ENCODE results near the gene EPG5.
"Not testable (repeated sequence)": the region's sequence is repeated elsewhere in the genome, so short reads cannot be mapped to it uniquely, and the experiment has no call there.

EPG5 gene

GRCh38 chr18:45871431-45872084 lies 95.6 kb downstream of the EPG5 start:
- DNase-seq (ENCODE audit: low read depth in 2 of 2, low spot score in 1 of 2) = no peak

DNA sequence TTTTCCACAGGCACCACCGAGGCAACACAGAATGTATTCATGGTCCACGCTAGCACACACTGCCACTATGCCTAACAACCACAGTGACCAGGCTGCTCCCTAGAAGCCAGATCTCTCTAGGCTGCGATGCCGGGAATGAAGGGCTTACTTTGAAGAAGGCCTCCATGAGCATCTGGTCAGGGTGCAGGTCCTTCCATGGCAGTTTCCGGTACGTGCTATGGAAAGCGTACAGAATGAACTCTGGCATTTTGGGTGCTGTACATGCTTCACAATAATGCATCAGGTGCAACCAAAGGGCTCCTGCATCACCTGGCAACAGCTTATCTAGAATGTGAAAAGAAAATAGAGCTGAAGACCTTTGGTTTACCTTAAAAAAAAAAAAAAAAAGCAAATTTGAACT lies 96.7 kb downstream of the EPG5 start:
- no peak for DNase-seq (ENCODE audit: low read depth in 2 of 2, low spot score in 1 of 2)

GRCh38 chr18:45865466-45865865 lies 101.7 kb downstream of the EPG5 start:
- no peak for DNase-seq (ENCODE audit: low read depth in 2 of 2, low spot score in 1 of 2)

- DNase-seq (ENCODE audit: low read depth in 2 of 2, low spot score in 1 of 2) = no peak
These were observed 103.0 kb downstream of the EPG5 start for GRCh38 chr18:45864081-45864480.

DNA sequence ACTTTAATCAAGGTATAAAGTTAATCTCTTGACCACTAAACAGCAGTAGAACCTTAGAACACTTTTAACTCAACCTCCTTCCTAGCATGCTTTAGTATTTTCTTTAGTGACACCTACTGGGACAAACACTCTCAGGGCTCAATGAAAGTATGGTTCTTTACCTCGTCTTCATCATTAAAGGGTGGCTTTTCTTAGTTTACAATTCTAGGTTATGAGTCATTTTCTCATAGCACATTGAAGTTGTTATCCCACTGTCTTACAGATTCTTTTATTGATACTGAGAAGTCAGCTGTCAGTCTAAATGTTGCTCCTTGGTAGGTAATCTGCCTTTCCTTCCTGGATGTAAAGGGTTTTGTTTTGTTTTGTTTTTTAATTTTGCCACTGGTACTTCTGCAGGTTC lies 103.7 kb downstream of the EPG5 start:
- DNase-seq (ENCODE audit: low read depth in 2 of 2, low spot score in 1 of 2) = no peak

DNA sequence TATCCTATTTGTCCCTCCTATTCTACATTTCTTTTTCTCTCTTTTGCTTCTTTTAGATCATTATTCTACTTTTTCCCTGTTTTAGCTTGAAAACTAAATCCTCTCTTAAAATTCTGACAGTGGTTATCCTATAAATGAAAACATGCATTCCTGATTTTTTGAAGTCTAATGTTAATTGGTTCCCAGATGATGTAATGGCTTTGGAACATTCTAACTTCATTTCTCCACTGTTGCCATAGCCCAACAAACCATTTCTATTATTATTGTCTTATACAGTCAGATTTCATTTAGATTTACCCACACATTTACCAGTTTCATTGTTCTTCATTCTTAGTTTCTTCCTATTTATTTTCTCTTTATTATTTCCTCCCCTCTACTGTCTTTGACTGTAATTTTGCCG lies 105.2 kb downstream of the EPG5 start:
- no peak for DNase-seq (ENCODE audit: low read depth in 2 of 2, low spot score in 1 of 2)

DNA sequence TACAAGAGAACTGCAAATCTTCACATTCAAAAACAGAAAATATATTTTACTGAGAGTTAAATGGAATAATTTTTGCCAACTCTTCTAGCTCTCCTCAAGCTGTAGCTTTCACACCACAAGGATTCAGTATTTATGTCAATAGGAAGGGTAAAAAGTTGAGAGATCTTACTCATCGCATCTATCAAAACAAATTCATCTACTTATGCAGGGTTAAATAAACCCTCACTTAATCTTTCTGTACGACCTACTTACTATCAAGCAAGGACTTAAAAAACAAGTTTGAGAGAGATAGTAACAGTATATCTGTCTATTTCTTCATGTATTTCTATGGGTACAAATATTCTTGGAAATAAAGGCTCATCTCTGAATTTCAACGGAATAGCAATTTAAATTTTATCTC lies 106.2 kb downstream of the EPG5 start:
- DNase-seq (ENCODE audit: low read depth in 2 of 2, low spot score in 1 of 2) = no peak

- no peak for DNase-seq (ENCODE audit: low read depth in 2 of 2, low spot score in 1 of 2)
These were observed 106.6 kb downstream of the EPG5 start for GRCh38 chr18:45860492-45860891.

- DNase-seq (ENCODE audit: low read depth in 2 of 2, low spot score in 1 of 2) = no peak
These were observed 107.8 kb downstream of the EPG5 start for GRCh38 chr18:45859334-45859733.

DNA sequence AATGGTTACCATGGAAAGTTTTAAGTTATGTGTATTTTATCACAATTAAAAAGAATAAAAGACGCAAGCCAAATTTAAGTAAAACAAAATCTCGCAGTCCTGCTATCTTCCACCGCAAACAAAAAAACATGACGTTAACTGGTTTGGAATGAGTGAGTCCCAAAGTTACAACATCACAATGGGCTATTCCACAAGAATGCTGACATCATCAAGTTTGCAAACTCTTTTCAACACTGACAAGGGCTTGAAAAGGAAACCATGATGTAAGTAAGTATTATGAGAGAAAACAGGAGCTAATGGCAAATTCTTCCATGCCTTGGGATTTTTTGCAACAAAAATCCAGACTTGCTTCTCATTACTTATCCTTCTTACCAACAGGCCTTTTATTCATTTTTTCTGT lies 110.6 kb downstream of the EPG5 start:
- DNase-seq (ENCODE audit: low read depth in 2 of 2, low spot score in 1 of 2) = no peak

DNA sequence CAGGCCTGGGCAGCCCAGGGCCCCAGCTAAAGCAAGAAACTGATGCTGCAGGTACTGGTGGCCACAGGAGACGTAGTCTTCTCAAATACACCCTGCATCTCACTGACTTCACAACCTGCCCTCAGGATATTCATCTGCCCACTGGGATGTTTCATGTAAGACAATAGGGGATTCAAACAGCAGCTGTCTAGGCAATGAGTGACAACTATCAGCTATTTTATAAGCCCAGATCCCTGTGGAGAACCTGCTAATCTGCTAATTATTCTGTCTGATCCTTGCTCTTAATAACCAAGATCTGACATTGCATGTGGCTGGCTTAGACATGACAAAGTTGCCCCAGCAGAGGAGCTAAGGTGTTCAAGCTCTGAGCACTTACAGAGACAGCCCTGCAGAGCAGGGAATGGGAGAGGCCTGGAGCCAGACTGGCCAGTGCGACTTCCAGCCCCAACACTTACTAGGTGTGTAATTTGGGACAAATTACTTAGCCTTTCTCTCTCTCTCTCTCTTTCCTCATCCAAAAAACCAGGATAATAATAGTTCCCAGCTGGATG lies 113.0 kb downstream of the EPG5 start:
- no peak for DNase-seq (ENCODE audit: low read depth in 2 of 2, low spot score in 1 of 2)

DNA sequence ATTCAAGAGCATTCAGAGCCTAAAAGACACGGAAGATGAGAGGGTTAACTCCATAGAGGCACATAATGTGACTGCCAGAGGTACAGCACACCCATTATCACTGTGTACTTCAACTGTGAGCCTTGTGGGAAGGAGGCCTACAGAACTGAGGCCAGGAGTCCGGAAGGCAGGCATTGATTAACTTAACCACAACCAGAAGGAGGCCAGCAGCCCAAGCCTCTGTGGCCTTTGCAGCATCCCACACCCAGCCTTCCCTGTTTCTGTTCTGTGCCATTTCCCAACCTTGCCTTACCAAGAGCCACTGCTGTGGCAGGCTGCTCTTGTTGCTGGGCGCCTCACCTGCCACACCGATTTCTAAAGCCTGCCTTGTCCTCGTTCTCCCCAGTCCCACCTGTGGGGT lies 114.5 kb downstream of the EPG5 start:
- DNase-seq (ENCODE audit: low read depth in 2 of 2, low spot score in 1 of 2) = no peak

DNA sequence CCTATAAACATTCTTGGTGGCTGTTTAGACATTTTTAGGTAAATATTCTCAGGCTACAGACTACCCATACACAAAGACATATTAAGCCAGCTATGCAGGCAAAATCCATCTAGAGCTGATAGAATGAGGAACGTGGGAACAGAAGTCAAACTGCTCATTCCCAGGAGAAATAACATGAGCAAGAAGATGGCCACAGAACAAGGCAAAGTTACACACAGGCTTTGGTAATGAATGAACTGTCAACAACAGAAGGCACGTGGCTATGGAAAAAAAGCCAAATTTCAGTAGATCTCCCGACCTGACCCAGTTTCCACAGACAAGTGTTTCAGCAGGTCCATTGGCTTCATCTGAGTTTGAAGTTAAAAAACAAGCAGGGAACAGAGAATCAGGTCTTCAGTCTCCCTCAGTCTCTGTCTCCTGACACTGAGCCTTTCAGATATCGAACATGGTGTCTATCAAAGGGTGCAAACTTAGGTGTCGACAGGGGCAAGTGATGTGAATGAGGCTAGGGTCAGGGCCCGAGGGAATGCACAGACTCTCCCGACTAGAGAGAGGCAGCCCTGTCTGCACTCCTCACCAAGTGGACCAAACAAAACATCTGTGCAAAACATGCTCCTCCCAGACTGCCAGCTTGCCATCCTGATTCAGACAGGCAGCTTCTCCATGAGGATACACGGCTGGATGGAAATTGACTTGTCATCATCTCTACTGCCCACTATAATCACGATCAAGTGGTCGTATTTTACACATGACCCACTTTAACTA lies 115.8 kb downstream of the EPG5 start:
- DNase-seq (ENCODE audit: low read depth in 2 of 2, low spot score in 1 of 2) = no peak

DNA sequence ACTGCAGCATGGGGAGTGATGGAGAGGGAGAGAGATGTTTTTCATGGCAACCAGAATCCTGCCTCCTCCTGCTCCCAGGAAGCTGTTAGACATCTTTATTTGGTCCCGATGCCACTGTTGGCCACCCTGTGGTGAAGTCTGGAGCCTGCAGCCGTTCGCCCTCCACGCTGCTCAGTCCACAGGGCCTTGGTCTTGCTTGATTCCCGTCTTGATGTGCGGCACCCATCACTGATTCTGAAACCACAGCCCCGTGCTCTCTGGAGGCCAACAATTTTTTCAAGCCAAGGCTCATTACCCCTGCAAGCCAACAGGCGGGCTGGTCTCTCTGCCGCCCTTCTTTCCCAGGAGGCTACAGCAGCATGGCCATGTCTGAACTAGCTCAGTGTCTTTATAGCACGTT lies 117.1 kb downstream of the EPG5 start:
- DNase-seq (ENCODE audit: low read depth in 2 of 2, low spot score in 1 of 2) = no peak

GRCh38 chr18:45849529-45849928 lies 117.6 kb downstream of the EPG5 start:
- no peak for DNase-seq (ENCODE audit: low read depth in 2 of 2, low spot score in 1 of 2)

DNA sequence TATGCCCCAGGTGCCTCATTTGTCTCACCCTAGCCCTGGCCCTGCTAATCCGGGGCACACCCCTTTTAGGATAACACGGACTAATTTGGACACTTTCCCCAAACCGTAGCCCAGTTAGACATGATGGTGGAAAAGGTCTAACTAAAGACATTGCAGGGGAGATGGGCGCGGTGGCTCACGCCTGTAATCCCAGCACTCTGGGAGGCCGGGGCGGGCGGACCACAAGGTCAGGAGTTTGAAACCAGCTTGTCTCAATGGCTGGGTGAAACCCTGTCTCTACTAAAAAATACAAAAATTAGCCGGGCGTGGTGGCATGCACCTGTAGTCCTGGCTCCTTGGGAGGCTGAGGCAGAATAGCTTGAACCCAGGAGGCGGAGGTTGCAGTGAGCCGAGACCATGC lies 118.5 kb downstream of the EPG5 start:
- not testable (repeated sequence) for DNase-seq (ENCODE audit: low read depth in 2 of 2, low spot score in 1 of 2)

- DNase-seq (ENCODE audit: low read depth in 2 of 2, low spot score in 1 of 2) = no peak
These were observed 120.0 kb downstream of the EPG5 start for GRCh38 chr18:45847119-45847518.

GRCh38 chr18:45845410-45845809 lies 121.7 kb downstream of the EPG5 start:
- DNase-seq (ENCODE audit: low read depth in 2 of 2, low spot score in 1 of 2) = no peak

DNA sequence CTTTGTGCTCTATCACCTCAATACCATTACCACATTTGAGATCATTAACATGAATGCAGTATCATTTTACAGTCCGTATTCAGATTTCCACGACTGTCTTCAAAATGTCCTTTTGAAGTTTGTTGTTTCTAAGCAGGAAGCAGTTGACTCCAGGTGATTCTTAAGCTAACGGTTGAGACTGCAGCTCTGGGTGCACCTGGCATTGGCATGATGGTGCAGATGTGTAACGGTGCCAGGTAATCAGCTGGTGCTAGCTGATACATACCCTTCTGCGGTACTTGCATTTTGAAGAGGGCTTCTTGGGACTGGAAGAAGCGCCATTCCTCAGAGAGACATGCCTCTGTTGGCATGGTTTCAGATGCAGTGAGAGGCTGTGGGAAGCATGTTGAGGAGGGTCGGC lies 122.2 kb downstream of the EPG5 start:
- DNase-seq (ENCODE audit: low read depth in 2 of 2, low spot score in 1 of 2) = no peak

DNA sequence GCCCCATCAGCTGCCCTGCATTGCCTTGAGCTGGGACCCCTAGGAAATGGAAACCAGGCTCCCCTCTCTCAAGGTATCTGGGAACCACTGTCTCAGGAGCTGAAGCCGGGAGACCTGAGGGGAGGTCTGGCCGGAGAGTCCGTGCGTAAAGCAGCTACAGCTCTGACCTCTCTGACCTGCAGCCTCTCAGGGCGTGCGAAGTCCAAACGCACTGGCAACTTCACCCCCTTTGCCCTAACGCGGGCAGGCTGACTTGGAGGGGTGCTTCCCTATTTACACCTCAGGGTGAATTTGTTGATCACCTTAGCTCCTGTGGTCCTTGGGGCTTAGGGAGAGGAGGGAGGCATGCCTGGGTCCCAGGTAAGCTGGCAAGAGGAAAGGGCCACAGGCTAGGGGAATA lies 124.1 kb downstream of the EPG5 start:
- no peak for DNase-seq (ENCODE audit: low read depth in 2 of 2, low spot score in 1 of 2)

- DNase-seq (ENCODE audit: low read depth in 2 of 2, low spot score in 1 of 2) = no peak
These were observed 125.2 kb downstream of the EPG5 start for GRCh38 chr18:45841765-45842442.
